DND-41 (cell line): ENCODE measurements around the gene ZNF296.

Experiments
- ATAC-seq: fragments of 200-7000 bp; cut with Tn5 transposase; 3 replicates; pipeline ENCODE4 v1.9.1; 2021; ENCODE audit warnings: low read depth; ENCODE audit not compliant: insufficient read depth
- DNase-seq: peaks from one replicate; pipeline ENCODE4 v3.0.0-alpha.2; 2020
- H2AFZ ChIP-seq: 2 replicates; pipeline ENCODE4 v1.6.0; 2012; ENCODE audit warnings: low read depth, low read length
- H3K27ac ChIP-seq: 2 replicates; pipeline ENCODE4 v1.5.1; 2012; ENCODE audit warnings: low read length, inconsistent platforms
- H3K27me3 ChIP-seq: fragments of 200-600 bp; sonication (generic); 2 replicates; pipeline ENCODE4 v1.6.0; 2012; ENCODE audit warnings: low read length, mild to moderate bottlenecking, inconsistent platforms; ENCODE audit not compliant: insufficient read depth, poor library complexity
- H3K36me3 ChIP-seq: 2 replicates; pipeline ENCODE4 v1.5.1; 2012; ENCODE audit warnings: low read length, inconsistent platforms; ENCODE audit not compliant: insufficient read depth
- H3K4me1 ChIP-seq: 2 replicates; pipeline ENCODE4 v1.5.1; 2012; ENCODE audit warnings: mild to moderate bottlenecking, low read length; ENCODE audit not compliant: insufficient read depth
- H3K4me2 ChIP-seq: 2 replicates; pipeline ENCODE4 v1.6.0; 2012; ENCODE audit warnings: mild to moderate bottlenecking, moderate library complexity, low read length, inconsistent platforms; ENCODE audit not compliant: insufficient read depth
- H3K4me3 ChIP-seq, 2 experiments: fragments of 200-600 bp in 1 of 2; shearing (Covaris generic) in 1 of 2; 2 replicates each; pipeline ENCODE4 v1.5.1; 2012 to 2016; ENCODE audit warnings: inconsistent platforms in 2 of 2, low read length in 2 of 2, mild to moderate bottlenecking in 2 of 2, low read depth in 1 of 2, moderate library complexity in 1 of 2
- H3K79me2 ChIP-seq: 2 replicates; pipeline ENCODE4 v1.6.0; 2012; ENCODE audit warnings: low read length, inconsistent platforms; ENCODE audit not compliant: insufficient read depth
- H3K9ac ChIP-seq: 2 replicates; pipeline ENCODE4 v1.6.0; 2012; ENCODE audit warnings: low read depth, mild to moderate bottlenecking, inconsistent platforms, low read length, moderate library complexity
- H3K9me3 ChIP-seq: 2 replicates; pipeline ENCODE4 v1.5.1; 2012; ENCODE audit warnings: low read length, moderate library complexity, mild to moderate bottlenecking, inconsistent platforms; ENCODE audit not compliant: insufficient read depth, severe bottlenecking
- H4K20me1 ChIP-seq: 2 replicates; pipeline ENCODE4 v1.6.0; 2012; ENCODE audit warnings: low read length; ENCODE audit not compliant: insufficient read depth
- EZH2 ChIP-seq: IDR thresholded peaks from 3 replicates; pipeline ENCODE4 v1.6.1; 2012; ENCODE audit warnings: borderline replicate concordance, low read depth, mild to moderate bottlenecking, moderate library complexity, low read length, inconsistent platforms; ENCODE audit not compliant: severe bottlenecking
- TF ChIP-seq, protein P1 (sequence below): IDR thresholded peaks from 2 replicates; pipeline ENCODE4 v1.5.1; 2012; ENCODE audit warnings: borderline replicate concordance, low read length, moderate library complexity, mild to moderate bottlenecking; ENCODE audit not compliant: poor library complexity, severe bottlenecking; ENCODE audit errors: extremely low read depth

The ZNF296 gene

DNA sequence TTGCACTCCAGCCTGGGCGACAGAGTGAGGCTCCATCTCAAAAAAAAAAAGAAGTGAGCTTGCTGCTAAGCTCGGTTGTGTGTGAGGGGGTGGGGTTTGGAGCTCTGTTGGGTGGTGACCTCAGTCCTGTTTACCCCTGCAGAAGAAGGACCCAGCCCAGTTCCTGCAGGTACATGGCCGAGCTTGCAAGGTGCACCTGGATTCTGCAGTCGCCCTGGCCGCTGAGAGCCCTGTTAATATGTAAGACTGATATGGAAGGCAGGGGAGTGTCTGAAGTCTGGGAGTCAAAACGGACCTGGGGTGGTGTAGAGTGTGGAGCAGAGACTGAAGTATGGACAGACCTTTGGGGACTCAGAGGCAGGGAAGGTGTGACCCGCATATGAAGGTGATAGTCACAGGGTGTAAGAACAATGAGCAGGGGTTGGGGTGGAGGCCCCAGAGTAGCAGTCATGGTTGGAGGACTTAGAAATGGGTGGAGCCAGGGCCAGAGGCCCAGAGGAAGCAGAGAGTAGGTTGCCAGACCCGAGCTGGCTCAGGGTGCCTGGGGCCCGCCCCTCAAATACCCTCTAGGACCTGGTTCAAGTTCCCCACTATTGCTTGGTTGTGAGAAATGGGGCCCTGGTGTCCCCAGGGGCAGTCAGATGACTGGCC lies 24.2 kb downstream of the ZNF296 start:
- no peaks in the 10 kb centered on the region for H3K27me3 ChIP-seq
- H3K9me3 ChIP-seq, result no peaks in the 10 kb centered on the region
- no peak overlapping the region for H3K27ac ChIP-seq
- TF ChIP-seq EZH2, result no peak
- TF ChIP-seq, protein P1, sequence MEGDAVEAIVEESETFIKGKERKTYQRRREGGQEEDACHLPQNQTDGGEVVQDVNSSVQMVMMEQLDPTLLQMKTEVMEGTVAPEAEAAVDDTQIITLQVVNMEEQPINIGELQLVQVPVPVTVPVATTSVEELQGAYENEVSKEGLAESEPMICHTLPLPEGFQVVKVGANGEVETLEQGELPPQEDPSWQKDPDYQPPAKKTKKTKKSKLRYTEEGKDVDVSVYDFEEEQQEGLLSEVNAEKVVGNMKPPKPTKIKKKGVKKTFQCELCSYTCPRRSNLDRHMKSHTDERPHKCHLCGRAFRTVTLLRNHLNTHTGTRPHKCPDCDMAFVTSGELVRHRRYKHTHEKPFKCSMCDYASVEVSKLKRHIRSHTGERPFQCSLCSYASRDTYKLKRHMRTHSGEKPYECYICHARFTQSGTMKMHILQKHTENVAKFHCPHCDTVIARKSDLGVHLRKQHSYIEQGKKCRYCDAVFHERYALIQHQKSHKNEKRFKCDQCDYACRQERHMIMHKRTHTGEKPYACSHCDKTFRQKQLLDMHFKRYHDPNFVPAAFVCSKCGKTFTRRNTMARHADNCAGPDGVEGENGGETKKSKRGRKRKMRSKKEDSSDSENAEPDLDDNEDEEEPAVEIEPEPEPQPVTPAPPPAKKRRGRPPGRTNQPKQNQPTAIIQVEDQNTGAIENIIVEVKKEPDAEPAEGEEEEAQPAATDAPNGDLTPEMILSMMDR, result no peak
- ATAC-seq (no peak), DNase-seq (no peak)
- H3K4me3 ChIP-seq, result no peak overlapping the region
- H3K4me1 ChIP-seq, result no peaks in the 10 kb centered on the region
- H2AFZ ChIP-seq, result no peak overlapping the region
- peaks cover 67% of the 10 kb centered on the region for H3K79me2 ChIP-seq
- peaks cover 66% of the 10 kb centered on the region for H3K36me3 ChIP-seq
- no peak overlapping the region for H3K4me2 ChIP-seq
- H4K20me1 ChIP-seq, result peaks cover 72% of the 10 kb centered on the region
- H3K9ac ChIP-seq, result no peak overlapping the region

DNA sequence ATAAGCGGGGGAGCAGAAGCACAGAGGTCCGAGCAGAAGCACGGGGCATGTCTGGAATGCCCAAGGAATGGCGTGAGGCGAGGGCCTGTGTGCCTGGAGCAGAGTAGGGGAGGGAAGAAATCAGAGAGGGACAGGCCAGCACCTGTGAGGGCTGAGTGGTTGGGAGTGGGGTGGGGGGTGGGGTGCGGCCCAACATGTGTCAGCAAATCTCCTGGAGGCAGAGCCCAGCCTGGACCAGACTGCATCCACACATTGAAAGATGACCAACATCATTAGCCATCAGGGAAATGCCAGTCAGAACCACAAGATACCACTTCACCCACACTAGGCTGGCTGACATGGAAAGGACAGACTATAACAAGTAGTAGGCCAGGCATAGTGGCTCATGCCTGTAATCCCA lies 26.2 kb downstream of the ZNF296 start:
- Histone ChIP-seq H3K4me2 (no peak overlapping the region), H3K4me1 (no peaks in the 10 kb centered on the region), H3K79me2 (peaks cover 84% of the 10 kb centered on the region), H3K27ac (no peak overlapping the region), H3K36me3 (peaks cover 67% of the 10 kb centered on the region), H3K4me3 (no peak overlapping the region), H3K9me3 (no peaks in the 10 kb centered on the region), H3K27me3 (no peaks in the 10 kb centered on the region), H2AFZ (no peak overlapping the region), H4K20me1 (peaks cover 78% of the 10 kb centered on the region), H3K9ac (no peak overlapping the region)
- TF ChIP-seq EZH2, result no peak
- TF ChIP-seq, protein P1, result no peak
- DNase-seq, result no peak
- ATAC-seq, result no peak

DNA sequence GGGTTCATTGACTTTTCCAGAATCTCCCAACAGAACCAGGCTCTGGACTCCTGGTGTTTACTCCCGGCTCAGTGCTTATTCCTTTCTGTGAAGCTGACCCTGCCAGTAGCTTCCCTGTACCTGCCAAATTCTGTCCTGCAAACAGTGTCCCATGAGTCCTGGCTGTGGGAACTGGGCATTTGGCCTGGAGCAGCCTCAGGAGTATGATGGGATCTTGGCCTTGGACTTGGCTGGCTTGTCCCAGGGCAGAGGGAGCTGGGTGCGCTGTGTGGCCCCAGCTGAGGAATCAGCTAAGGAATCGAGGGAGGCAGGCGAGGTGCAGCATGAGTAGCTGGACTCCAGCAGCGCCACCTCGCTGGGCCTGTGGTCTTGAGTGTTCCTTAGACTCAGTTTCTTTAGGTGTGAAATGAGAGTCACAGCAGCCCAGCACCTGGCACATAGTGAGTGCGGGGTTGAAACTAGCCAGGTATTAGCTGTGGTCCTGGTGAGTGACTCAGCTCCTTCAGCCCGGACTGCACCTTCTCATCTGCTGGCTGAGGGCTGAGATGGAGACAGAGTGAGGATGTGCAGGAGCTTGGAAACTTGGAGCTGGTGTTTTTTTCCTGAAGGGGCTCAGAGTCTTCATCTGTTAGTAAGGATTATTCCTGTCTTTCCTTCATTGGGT lies 27.1 kb downstream of the ZNF296 start:
- Histone ChIP-seq H3K4me1 (no peaks in the 10 kb centered on the region), H4K20me1 (peaks cover 79% of the 10 kb centered on the region), H2AFZ (no peak overlapping the region), H3K4me2 (no peak overlapping the region), H3K36me3 (peaks cover 67% of the 10 kb centered on the region), H3K27ac (no peak overlapping the region), H3K9ac (no peak overlapping the region), H3K79me2 (peaks cover 86% of the 10 kb centered on the region), H3K9me3 (no peaks in the 10 kb centered on the region), H3K27me3 (no peaks in the 10 kb centered on the region), H3K4me3 (no peak overlapping the region)
- DNase-seq, result no peak
- TF ChIP-seq, protein P1, result no peak
- no peak for TF ChIP-seq EZH2
- ATAC-seq, result no peak
